GM19351 (cell line): ENCODE measurements around the gene MS4A10.
A peak's percentile ranks its signal among the peaks of the same experiment; 100 is the strongest.
"Not testable (repeated sequence)": the region's sequence is repeated elsewhere in the genome, so short reads cannot be mapped to it uniquely, and the experiment has no call there.

Source experiments
- ATAC-seq: cut with Tn5 transposase; IDR thresholded peaks from one replicate; pipeline ENCODE4 v1.9.1; 2021; ENCODE audit warnings: mild to moderate bottlenecking, moderate library complexity; ENCODE audit not compliant: unreplicated experiment

MS4A10 gene

GRCh38 chr11:60785136-60785535 is at the start of gene MS4A10:
Gene MS4A10, plus strand, starts transcription at chr11:60785333. Its CDS starts 5,003 bp downstream, at chr11:60790336.
- no peak for ATAC-seq

- ATAC-seq: no peak
These were observed 46.0 kb upstream of the MS4A10 start for GRCh38 chr11:60739114-60739513.

GRCh38 chr11:60740573-60740972 is 44.6 kb upstream of the MS4A10 start:
- no peak for ATAC-seq

GRCh38 chr11:60741421-60741820 is 43.7 kb upstream of the MS4A10 start:
- ATAC-seq: no peak

- ATAC-seq: no peak
These were observed 42.1 kb upstream of the MS4A10 start for GRCh38 chr11:60743058-60743457.

GRCh38 chr11:60744114-60744513 is 41.0 kb upstream of the MS4A10 start:
- no peak for ATAC-seq

GRCh38 chr11:60747359-60747873 is 37.7 kb upstream of the MS4A10 start:
- no peak for ATAC-seq

- no peak for ATAC-seq
These were observed 36.9 kb upstream of the MS4A10 start for GRCh38 chr11:60748225-60748624.

DNA sequence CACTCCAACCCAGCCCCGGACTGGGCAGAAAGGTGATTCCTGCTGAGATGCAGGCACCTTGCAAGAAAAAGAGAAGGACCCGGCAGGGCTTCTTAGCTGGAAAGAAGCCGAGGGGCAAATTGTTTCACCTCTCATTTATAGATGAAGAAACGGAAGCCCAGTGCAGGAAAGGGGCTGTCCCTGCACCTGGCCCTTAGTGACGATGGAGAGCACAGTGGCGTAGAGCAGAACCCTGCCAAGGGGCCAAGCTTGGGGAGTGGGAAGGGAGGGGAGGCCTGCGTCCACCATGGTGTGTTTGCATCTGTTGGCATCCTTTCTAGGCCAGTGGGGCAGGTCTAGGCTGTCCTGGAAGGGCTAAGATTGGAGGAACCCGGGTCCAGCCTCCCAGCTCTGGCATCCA is 36.3 kb upstream of the MS4A10 start:
- no peak for ATAC-seq

- ATAC-seq: no peak
These were observed 34.2 kb upstream of the MS4A10 start for GRCh38 chr11:60750911-60751310.

GRCh38 chr11:60753309-60753708 is 31.8 kb upstream of the MS4A10 start:
- no peak for ATAC-seq

DNA sequence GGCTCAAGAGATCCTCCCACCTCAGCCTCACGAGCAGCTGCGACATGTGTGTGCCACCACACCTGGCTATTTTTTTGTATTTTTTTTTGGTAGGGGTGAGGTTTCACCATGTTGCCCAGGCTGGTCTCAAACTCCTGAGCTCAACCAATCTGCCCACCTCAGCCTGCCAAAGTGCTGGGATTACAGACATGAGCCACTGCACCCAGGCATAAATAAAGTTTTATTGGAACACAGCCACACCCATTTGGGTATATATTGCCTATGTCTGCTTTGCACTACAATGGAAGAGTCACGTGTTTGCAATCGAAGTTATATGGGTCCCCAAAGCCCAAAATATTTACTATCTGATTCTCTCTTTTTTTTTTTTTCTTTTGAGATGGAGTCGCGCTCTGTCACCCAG is 30.2 kb upstream of the MS4A10 start:
- ATAC-seq: no peak

GRCh38 chr11:60756307-60757032 is 28.7 kb upstream of the MS4A10 start, which contains the start of gene MS4A15:
Gene MS4A15, plus strand, starts transcription at chr11:60756867. Its CDS starts 6,867 bp downstream, at chr11:60763734.
- ATAC-seq: no peak

DNA sequence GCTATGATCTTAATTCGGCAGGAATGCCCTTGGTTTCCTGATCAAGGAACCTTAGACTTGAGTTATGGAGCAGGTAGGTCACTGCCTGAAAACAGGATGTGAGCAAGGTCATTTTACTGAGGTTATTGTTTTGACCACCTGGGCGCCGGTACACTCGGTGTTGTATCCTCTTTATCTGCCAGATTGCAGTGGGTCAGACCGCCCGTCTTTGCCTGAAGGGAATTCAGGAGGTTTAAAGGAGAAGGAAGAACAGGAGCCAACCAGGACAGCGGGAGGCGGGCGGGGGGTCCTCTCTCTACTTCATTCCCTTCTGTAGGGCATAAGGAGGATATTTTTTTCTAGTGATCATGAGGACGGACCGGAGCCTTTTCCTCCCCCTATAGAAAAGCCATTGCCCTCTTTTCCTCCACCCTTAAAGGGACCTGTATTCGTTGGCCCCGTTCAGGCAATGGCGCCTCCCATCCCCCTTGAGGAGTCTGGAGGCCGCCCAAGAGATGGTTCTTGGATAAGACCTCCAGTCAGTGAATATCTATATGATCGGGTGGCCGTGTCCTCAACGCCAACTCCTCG is 27.8 kb upstream of the MS4A10 start:
- ATAC-seq: no peak

- ATAC-seq: not testable (repeated sequence)
These were observed 26.5 kb upstream of the MS4A10 start for GRCh38 chr11:60758671-60759070.

DNA sequence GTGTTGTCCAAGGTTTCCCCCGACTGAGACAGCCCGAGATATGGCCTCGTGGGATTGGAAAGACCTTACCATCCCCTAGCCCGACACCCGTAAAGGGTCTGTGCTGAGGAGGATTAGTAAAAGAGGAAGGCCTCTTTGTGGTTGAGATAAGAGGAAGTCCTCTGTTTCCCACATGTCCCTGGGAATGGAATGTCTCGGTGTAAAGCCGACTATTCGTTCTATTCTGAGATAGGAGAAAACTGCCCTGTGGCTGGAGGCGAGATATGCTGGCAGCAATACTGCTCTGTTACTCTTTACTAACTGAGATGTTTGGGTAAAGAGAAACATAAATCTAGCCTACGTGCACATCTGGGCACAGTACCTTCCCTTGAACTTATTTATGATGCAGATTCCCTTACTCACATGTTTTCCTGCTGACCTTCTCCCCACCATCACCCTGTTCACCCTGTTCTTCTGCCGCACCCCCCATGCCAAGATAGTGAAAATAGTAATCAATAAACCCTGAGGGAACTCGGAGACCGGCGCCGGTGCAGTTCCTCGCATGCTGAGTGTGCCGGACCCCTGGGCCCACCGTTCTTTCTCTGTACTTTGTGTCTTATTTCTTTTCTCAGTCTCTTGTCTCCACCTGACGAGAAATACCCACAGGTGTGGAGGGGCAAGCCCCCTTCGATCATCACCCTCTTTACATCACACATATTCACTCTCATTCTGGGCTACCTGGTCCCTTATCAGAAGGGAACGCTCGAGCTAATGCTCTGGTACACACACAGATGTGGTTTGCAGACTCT is 25.5 kb upstream of the MS4A10 start:
- not testable (repeated sequence) for ATAC-seq

- ATAC-seq: no peak
These were observed 23.5 kb upstream of the MS4A10 start for GRCh38 chr11:60761436-60762190.

DNA sequence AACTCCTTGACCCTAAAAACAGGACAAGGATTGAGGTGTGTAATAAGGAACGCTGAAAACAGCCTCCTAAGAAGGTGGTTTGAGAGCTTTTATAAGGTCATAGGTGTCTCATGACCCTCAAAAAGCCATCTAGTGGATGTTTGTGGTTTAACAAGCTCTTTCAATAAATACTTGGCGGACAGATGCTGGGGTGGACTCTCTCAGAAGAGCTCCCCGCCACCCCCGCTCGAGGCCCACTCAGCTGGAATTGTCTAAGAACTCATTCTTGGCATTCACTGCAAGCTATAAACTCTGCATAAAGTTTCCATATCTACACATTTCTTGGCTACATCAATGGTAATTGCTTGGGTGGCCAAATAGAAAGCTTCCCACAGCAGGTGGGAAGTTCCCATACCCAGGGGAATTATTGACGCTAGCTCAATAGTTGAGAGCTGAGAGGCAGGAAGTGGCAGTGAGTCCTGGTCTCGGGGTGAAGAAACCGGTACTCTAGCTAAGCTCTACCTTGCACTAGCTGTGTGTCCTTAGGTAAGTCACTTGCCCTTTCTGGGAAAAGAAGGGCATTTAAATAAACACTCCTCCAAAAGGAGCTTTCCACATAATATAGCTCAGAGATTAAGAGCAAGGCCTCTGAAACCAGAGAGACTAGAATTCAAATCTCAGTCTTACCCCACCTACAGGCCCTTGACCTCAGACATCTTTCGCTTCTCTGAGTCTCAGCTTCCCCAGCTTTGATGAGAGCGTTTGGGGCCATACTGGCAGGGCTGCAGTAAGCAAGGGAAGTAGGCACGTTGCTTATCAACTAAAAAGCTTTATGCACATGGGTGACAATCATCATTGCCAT is 22.1 kb upstream of the MS4A10 start:
- peak; percentile 45 for ATAC-seq

DNA sequence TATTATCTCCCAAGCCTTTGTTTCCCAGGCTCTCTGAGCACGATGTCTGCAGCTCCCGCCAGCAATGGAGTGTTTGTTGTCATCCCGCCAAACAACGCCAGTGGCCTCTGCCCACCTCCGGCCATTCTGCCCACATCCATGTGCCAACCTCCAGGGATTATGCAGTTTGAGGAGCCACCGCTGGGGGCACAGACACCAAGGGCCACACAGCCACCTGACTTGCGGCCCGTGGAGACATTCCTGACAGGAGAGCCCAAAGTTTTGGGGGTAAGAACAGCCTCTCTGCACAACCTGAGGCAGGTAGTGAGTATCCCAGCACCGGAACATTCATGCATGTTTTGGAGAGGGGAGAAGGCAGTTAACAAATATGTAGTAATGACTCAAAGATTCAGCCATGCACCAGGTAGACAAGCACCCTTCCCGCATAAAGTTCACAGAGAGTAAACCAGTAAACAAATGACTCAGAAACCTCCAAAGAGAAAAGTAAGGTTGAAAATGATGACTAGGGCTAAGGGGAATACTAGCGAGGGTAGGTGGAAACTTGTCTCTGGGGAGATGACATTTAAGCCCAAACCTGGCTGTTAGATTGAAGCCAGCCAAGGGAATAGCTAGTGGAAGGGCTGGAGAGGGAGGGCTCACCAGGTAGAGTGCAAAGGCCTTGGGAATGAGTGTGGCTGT is 21.3 kb upstream of the MS4A10 start:
- ATAC-seq: no peak
